Natural killer cell (primary cell): ENCODE measurements around the gene CDC42EP1. TPM values are rescaled to one million over a fixed set of nuclear protein-coding genes. Genes with fewer than 3 reads are reported as not detected.

Source experiments
- ATAC-seq, 3 donors: fragments of 150-1000 bp in 2 of 3; fragments of 200-7000 bp in 1 of 3; cut with Tn5 transposase; 1 replicate in 1 of 3; 2 replicates in 2 of 3; pipeline ENCODE4 v1.10.0; 2021; ENCODE audit warnings: mild to moderate bottlenecking in 2 of 3, moderate library complexity in 2 of 3
- DNase-seq, 2 donors: peaks; one replicate each; pipeline versions ENCODE4 v3.0.0 to v3.0.0-alpha.2; 2013 to 2021; ENCODE audit warnings: mixed read lengths in 1 of 2
- H3K27ac ChIP-seq: one replicate; pipeline ENCODE4 v1.5.1; 2013; ENCODE audit warnings: mild to moderate bottlenecking, low read length
- H3K27me3 ChIP-seq: one replicate; pipeline ENCODE4 v1.6.1; 2013; ENCODE audit warnings: low read length; ENCODE audit not compliant: control insufficient read depth, insufficient read depth
- H3K36me3 ChIP-seq: one replicate; pipeline ENCODE4 v1.6.1; 2013; ENCODE audit warnings: low read length; ENCODE audit not compliant: control insufficient read depth, insufficient read depth
- H3K4me1 ChIP-seq: one replicate; pipeline ENCODE4 v1.6.1; 2013; ENCODE audit warnings: low read length; ENCODE audit not compliant: control insufficient read depth, insufficient read depth
- H3K4me3 ChIP-seq: one replicate; pipeline ENCODE4 v1.5.1; 2013; ENCODE audit warnings: low read length
- H3K9me3 ChIP-seq: one replicate; pipeline ENCODE4 v1.6.1; 2013; ENCODE audit warnings: low read length; ENCODE audit not compliant: control insufficient read depth, insufficient read depth
- H3K27ac Mint-ChIP-seq, 2 donors: one replicate each; pipeline ENCODE4 v1.8.0; 2022; ENCODE audit warnings: mild to moderate bottlenecking in 2 of 2, mixed read lengths in 2 of 2, moderate library complexity in 1 of 2
- H3K27me3 Mint-ChIP-seq, 2 donors: one replicate each; pipeline ENCODE4 v1.8.0; 2022; ENCODE audit warnings: low read depth in 2 of 2, mixed read lengths in 2 of 2
- H3K36me3 Mint-ChIP-seq: one replicate; pipeline ENCODE4 v1.8.0; 2022; ENCODE audit warnings: mixed read lengths
- H3K4me1 Mint-ChIP-seq, 2 donors: one replicate each; pipeline ENCODE4 v1.8.0; 2022; ENCODE audit warnings: mixed read lengths in 2 of 2
- H3K4me3 Mint-ChIP-seq: one replicate; pipeline ENCODE4 v1.8.0; 2022; ENCODE audit warnings: mild to moderate bottlenecking, moderate library complexity, mixed read lengths
- H3K9me3 Mint-ChIP-seq, 2 donors: one replicate each; pipeline ENCODE4 v1.8.0; 2022; ENCODE audit warnings: mixed read lengths in 2 of 2
- CTCF ChIP-seq: fragments of 200-600 bp; IDR thresholded peaks from one replicate; pipeline ENCODE4 v1.8.0; 2022; ENCODE audit warnings: antibody characterized with exemption
- WGBS: methylation state at CpG from one replicate; pipeline ENCODE4 v1.1.7; 2013; ENCODE audit warnings: missing lambda C conversion rate; ENCODE audit not compliant: insufficient coverage; 5-methylcytosine and 5-hydroxymethylcytosine counted together
- intact Hi-C: fragments of 100-400 bp; cut with micrococcal nuclease; formaldehyde crosslinking; loops from one replicate; pipeline ENCODE4 v1.14.2; 2022
- total RNA-seq, 4 donors: library from RNA; stranded (reverse); fragments of 120-200 nt in 1 of 4; gene quantifications; one replicate each; pipeline versions ENCODE4 v1.2.3 to v1.2.4, GENCODE V29; 2013 to 2022

Gene CDC42EP1
- total RNA-seq, 3 donors from 2014 or later (not counting 1 experiment from before 2014, with no cell fraction given), result 0.27 to 0.78 TPM; not detected in 1

GRCh38 chr22:37604074-37604473 lies 43.8 kb downstream of the CDC42EP1 start:
- ATAC-seq (no peak), DNase-seq (no peak)
- H3K4me1 ChIP-seq, result peaks cover 37% of the 10 kb centered on the region
- H3K27ac Mint-ChIP-seq, result no peak overlapping the region
- 86% methylated on average over 6 of the region's 6 CpGs for WGBS
- H3K4me1 Mint-ChIP-seq, result peaks cover 29 to 32% of the 10 kb centered on the region in 2 donors
- H3K27ac ChIP-seq, result no peak overlapping the region
- H3K36me3 Mint-ChIP-seq, result no peaks in the 10 kb centered on the region
- intact Hi-C loops, result no loop called here
- no peak overlapping the region for H3K4me3 Mint-ChIP-seq
- no peaks in the 10 kb centered on the region for H3K9me3 ChIP-seq
- H3K27me3 ChIP-seq, result no peaks in the 10 kb centered on the region
- H3K36me3 ChIP-seq, result no peaks in the 10 kb centered on the region
- TF ChIP-seq CTCF, result no peak
- no peak overlapping the region for H3K4me3 ChIP-seq
- peaks cover 0 to 4% of the 10 kb centered on the region in 2 donors for H3K27me3 Mint-ChIP-seq
- H3K9me3 Mint-ChIP-seq, result no peaks in the 10 kb centered on the region

DNA sequence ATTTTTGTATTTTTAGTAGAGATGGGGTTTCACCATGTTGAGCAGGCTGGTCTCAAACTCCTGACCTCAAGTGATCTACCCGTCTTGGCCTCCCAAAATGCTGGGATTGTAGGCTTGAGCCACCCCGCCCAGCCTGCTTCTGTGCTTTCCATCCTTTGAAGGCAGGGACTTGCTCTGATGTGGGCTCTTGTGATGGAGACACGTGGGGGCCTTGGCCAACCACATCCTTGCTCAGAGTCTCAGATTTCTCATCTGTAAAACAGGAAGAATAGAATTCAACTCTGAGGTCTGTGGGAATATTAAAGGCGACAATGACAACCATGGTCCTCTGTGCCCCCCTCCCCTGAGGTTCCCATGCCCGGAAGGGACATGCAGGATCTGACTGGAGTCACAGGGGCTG lies 44.6 kb downstream of the CDC42EP1 start:
- TF ChIP-seq CTCF, result no peak
- intact Hi-C loops, result loop anchor here (5.0 kb wide), 3 partner anchors 72 to 257 kb away; partner anchors contain the start of genes LGALS1 and TRIOBP
- no peaks in the 10 kb centered on the region for H3K27me3 ChIP-seq
- peak overlapping the region; percentile 71 to 83 for H3K27ac Mint-ChIP-seq
- H3K27me3 Mint-ChIP-seq, result peaks cover 0 to 4% of the 10 kb centered on the region in 2 donors
- DNase-seq, result peak in 1 of 2 donors; percentile 87
- peak overlapping the region; percentile 17 for H3K27ac ChIP-seq
- H3K9me3 Mint-ChIP-seq, result no peaks in the 10 kb centered on the region
- no peak overlapping the region for H3K4me3 ChIP-seq
- peaks cover 45% of the 10 kb centered on the region for H3K4me1 ChIP-seq
- H3K4me3 Mint-ChIP-seq, result peak overlapping the region; percentile 18
- peaks cover 37 to 40% of the 10 kb centered on the region in 2 donors for H3K4me1 Mint-ChIP-seq
- 4% methylated on average over 5 of the region's 5 CpGs for WGBS
- no peaks in the 10 kb centered on the region for H3K36me3 ChIP-seq
- H3K9me3 ChIP-seq, result no peaks in the 10 kb centered on the region
- no peaks in the 10 kb centered on the region for H3K36me3 Mint-ChIP-seq
- ATAC-seq, result no peak

DNA sequence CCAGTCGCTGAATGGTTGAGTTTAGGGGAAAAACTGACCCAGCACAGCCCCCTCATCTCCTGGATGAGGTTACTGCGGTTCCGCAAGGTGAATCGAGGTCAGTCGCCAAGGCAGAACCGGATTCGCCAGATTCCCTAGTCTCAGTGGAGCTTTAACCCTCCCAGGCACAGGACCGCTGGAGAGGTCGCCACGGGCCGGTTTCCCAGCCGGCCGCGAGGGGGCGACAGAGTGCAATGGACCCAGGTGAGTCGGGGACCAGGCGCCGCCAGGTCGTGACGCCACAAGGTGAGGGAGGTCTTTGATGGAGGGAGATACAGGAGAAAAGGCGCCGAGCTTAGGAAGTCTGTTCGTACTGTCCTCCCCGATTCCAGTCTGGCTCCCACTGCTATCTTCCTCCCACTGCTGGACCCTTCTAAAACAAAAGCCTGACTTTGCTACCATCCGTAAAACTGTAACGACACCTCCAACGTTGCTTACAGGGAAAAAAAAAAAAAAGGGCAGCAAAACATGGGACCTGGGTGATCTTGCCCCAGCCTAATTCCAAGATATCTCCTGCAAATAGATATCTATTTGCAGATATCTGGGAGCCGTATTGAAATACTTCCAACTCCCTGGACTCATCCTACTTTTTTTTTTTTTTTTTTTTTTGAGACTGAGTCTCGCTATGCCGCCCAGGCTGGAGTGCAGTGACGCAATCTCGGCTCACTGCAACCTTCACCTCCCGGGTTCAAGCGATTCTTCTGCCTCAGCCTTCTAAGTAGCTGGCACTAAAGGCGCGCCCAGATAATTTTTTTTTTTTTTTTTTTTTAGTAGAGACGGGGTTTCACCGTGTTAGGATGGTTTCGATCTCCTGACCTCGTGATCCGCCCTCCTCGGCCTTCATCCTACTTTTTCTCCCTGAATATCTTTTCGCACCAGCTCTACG lies 47.0 kb downstream of the CDC42EP1 start:
- intact Hi-C loops, result loop anchor here (5.0 kb wide), 3 partner anchors 70 to 255 kb away; partner anchors contain the start of genes LGALS1 and TRIOBP
- WGBS, result 2% methylated on average over 41 of the region's 44 CpGs
- peak overlapping the region; percentile 98 to 99 for H3K27ac Mint-ChIP-seq
- Histone ChIP-seq H3K4me1 (peaks cover 61% of the 10 kb centered on the region), H3K4me3 (peak overlapping the region; percentile 20), H3K27me3 (no peaks in the 10 kb centered on the region), H3K27ac (peak overlapping the region; percentile 94), H3K9me3 (no peaks in the 10 kb centered on the region), H3K36me3 (no peaks in the 10 kb centered on the region)
- H3K4me3 Mint-ChIP-seq, result peak overlapping the region; percentile 87
- ATAC-seq, result peak in 1 of 3 donors; percentile 13
- no peaks in the 10 kb centered on the region for H3K36me3 Mint-ChIP-seq
- no peaks in the 10 kb centered on the region for H3K9me3 Mint-ChIP-seq
- DNase-seq, result peak; percentile 85 to 95
- H3K4me1 Mint-ChIP-seq, result peaks cover 37 to 51% of the 10 kb centered on the region in 2 donors
- no peaks in the 10 kb centered on the region for H3K27me3 Mint-ChIP-seq
- TF ChIP-seq CTCF, result peak; percentile 98
